ENCODE data around the gene AMBP. TPM values are rescaled to one million over a fixed set of nuclear protein-coding genes. Genes with fewer than 3 reads are reported as not detected.

AMBP gene
- total RNA-seq, 2 experiments from 2014 or later: not detected

- Mint-ChIP-seq H3K4me1 (ENCODE audit: low read depth) (no peaks in the 10 kb centered on the region), H3K27me3 (no peaks in the 10 kb centered on the region), H3K4me3 (no peak overlapping the region), H3K27ac (no peak overlapping the region), H3K36me3 (peaks cover 6% of the 10 kb centered on the region), H3K9me3 (peaks cover 21% of the 10 kb centered on the region)
- DNase-seq: no peak
- POLR2A ChIA-PET: no interaction called here
- CTCF ChIA-PET: interaction anchor here (1.0 kb wide), 1 partner anchor 54 kb away, joined by 3 read pairs; no protein-coding TSS in a partner anchor
- intact Hi-C loops (cut with micrococcal nuclease): no loop called here
Observed at GRCh38 chr9:114027863-114028465, 50.1 kb downstream of the AMBP start.

GRCh38 chr9:114027159-114027862 is 50.8 kb downstream of the AMBP start:
- no peak overlapping the region for H3K4me3 Mint-ChIP-seq
- intact Hi-C loops (cut with micrococcal nuclease): no loop called here
- H3K4me1 Mint-ChIP-seq (ENCODE audit: low read depth): no peaks in the 10 kb centered on the region
- CTCF ChIA-PET: no interaction called here
- no peak for DNase-seq
- POLR2A ChIA-PET: no interaction called here
- H3K27ac Mint-ChIP-seq: no peak overlapping the region
- peaks cover 10% of the 10 kb centered on the region for H3K36me3 Mint-ChIP-seq
- no peaks in the 10 kb centered on the region for H3K27me3 Mint-ChIP-seq
- H3K9me3 Mint-ChIP-seq: peaks cover 28% of the 10 kb centered on the region

- no peak for DNase-seq
- intact Hi-C loops (cut with micrococcal nuclease): no loop called here
- H3K4me3 Mint-ChIP-seq: no peak overlapping the region
- H3K4me1 Mint-ChIP-seq (ENCODE audit: low read depth): no peaks in the 10 kb centered on the region
- CTCF ChIA-PET: no interaction called here
- H3K27ac Mint-ChIP-seq: no peak overlapping the region
- peaks cover 10% of the 10 kb centered on the region for H3K36me3 Mint-ChIP-seq
- POLR2A ChIA-PET: no interaction called here
- no peaks in the 10 kb centered on the region for H3K27me3 Mint-ChIP-seq
- peaks cover 30% of the 10 kb centered on the region for H3K9me3 Mint-ChIP-seq
Observed at GRCh38 chr9:114026335-114026734, 51.8 kb downstream of the AMBP start.

GRCh38 chr9:114025760-114026159 is 52.3 kb downstream of the AMBP start:
- Mint-ChIP-seq H3K27ac (no peak overlapping the region), H3K9me3 (peaks cover 30% of the 10 kb centered on the region), H3K36me3 (peaks cover 10% of the 10 kb centered on the region), H3K4me3 (no peak overlapping the region), H3K27me3 (no peaks in the 10 kb centered on the region), H3K4me1 (ENCODE audit: low read depth) (no peaks in the 10 kb centered on the region)
- intact Hi-C loops (cut with micrococcal nuclease): no loop called here
- no peak for DNase-seq
- ChIA-PET CTCF (no interaction called here), POLR2A (no interaction called here)

- Mint-ChIP-seq H3K36me3 (peaks cover 10% of the 10 kb centered on the region), H3K27ac (no peak overlapping the region), H3K27me3 (no peaks in the 10 kb centered on the region), H3K4me3 (no peak overlapping the region), H3K4me1 (ENCODE audit: low read depth) (no peaks in the 10 kb centered on the region), H3K9me3 (peaks cover 30% of the 10 kb centered on the region)
- no peak for DNase-seq
- ChIA-PET POLR2A (no interaction called here), CTCF (no interaction called here)
- intact Hi-C loops (cut with micrococcal nuclease): no loop called here
Observed at GRCh38 chr9:114025196-114025753, 52.8 kb downstream of the AMBP start.

- no peak for DNase-seq
- H3K27ac Mint-ChIP-seq: no peak overlapping the region
- CTCF ChIA-PET: interaction anchor here (1.7 kb wide), 1 partner anchor 58 kb away, joined by 4 read pairs; no protein-coding TSS in a partner anchor
- H3K4me3 Mint-ChIP-seq: no peak overlapping the region
- H3K9me3 Mint-ChIP-seq: peaks cover 30% of the 10 kb centered on the region
- H3K36me3 Mint-ChIP-seq: peaks cover 10% of the 10 kb centered on the region
- POLR2A ChIA-PET: no interaction called here
- intact Hi-C loops (cut with micrococcal nuclease): no loop called here
- no peaks in the 10 kb centered on the region for H3K4me1 Mint-ChIP-seq (ENCODE audit: low read depth)
- no peaks in the 10 kb centered on the region for H3K27me3 Mint-ChIP-seq
Observed at GRCh38 chr9:114023961-114024360, 54.1 kb downstream of the AMBP start.

- Mint-ChIP-seq H3K27me3 (no peaks in the 10 kb centered on the region), H3K4me1 (ENCODE audit: low read depth) (no peaks in the 10 kb centered on the region), H3K36me3 (peaks cover 10% of the 10 kb centered on the region), H3K27ac (no peak overlapping the region), H3K9me3 (peaks cover 30% of the 10 kb centered on the region), H3K4me3 (no peak overlapping the region)
- POLR2A ChIA-PET: no interaction called here
- CTCF ChIA-PET: no interaction called here
- no peak for DNase-seq
- intact Hi-C loops (cut with micrococcal nuclease): no loop called here
Observed at GRCh38 chr9:114021578-114021977, 56.5 kb downstream of the AMBP start.

- POLR2A ChIA-PET: no interaction called here
- intact Hi-C loops (cut with micrococcal nuclease): no loop called here
- Mint-ChIP-seq H3K9me3 (peaks cover 13% of the 10 kb centered on the region), H3K27me3 (no peaks in the 10 kb centered on the region), H3K4me3 (no peak overlapping the region), H3K4me1 (ENCODE audit: low read depth) (no peaks in the 10 kb centered on the region), H3K36me3 (peaks cover 4% of the 10 kb centered on the region), H3K27ac (no peak overlapping the region)
- CTCF ChIA-PET: interaction anchor here (0.6 kb wide), 1 partner anchor 130 kb away, joined by 3 read pairs; no protein-coding TSS in a partner anchor
- no peak for DNase-seq
Observed at GRCh38 chr9:114017741-114018715, 60.1 kb downstream of the AMBP start.

- peaks cover 3% of the 10 kb centered on the region for H3K9me3 Mint-ChIP-seq
- ChIA-PET POLR2A (no interaction called here), CTCF (no interaction called here)
- no peak overlapping the region for H3K27ac Mint-ChIP-seq
- H3K27me3 Mint-ChIP-seq: no peaks in the 10 kb centered on the region
- H3K4me1 Mint-ChIP-seq (ENCODE audit: low read depth): no peaks in the 10 kb centered on the region
- no peaks in the 10 kb centered on the region for H3K36me3 Mint-ChIP-seq
- intact Hi-C loops (cut with micrococcal nuclease): no loop called here
- no peak overlapping the region for H3K4me3 Mint-ChIP-seq
- no peak for DNase-seq
Observed at GRCh38 chr9:114016629-114017423, 61.3 kb downstream of the AMBP start.

GRCh38 chr9:114016101-114016500 is 62.0 kb downstream of the AMBP start:
- H3K27me3 Mint-ChIP-seq: no peaks in the 10 kb centered on the region
- CTCF ChIA-PET: no interaction called here
- no peak for DNase-seq
- peaks cover 3% of the 10 kb centered on the region for H3K9me3 Mint-ChIP-seq
- no peaks in the 10 kb centered on the region for H3K36me3 Mint-ChIP-seq
- no peaks in the 10 kb centered on the region for H3K4me1 Mint-ChIP-seq (ENCODE audit: low read depth)
- intact Hi-C loops (cut with micrococcal nuclease): no loop called here
- no peak overlapping the region for H3K27ac Mint-ChIP-seq
- no peak overlapping the region for H3K4me3 Mint-ChIP-seq
- POLR2A ChIA-PET: no interaction called here

- CTCF ChIA-PET: no interaction called here
- no peaks in the 10 kb centered on the region for H3K36me3 Mint-ChIP-seq
- no peaks in the 10 kb centered on the region for H3K4me1 Mint-ChIP-seq (ENCODE audit: low read depth)
- no peak overlapping the region for H3K4me3 Mint-ChIP-seq
- intact Hi-C loops (cut with micrococcal nuclease): no loop called here
- no peak overlapping the region for H3K27ac Mint-ChIP-seq
- peaks cover 3% of the 10 kb centered on the region for H3K9me3 Mint-ChIP-seq
- H3K27me3 Mint-ChIP-seq: no peaks in the 10 kb centered on the region
- POLR2A ChIA-PET: no interaction called here
- no peak for DNase-seq
Observed at GRCh38 chr9:114015607-114016006, 62.5 kb downstream of the AMBP start.

- no peaks in the 10 kb centered on the region for H3K4me1 Mint-ChIP-seq (ENCODE audit: low read depth)
- POLR2A ChIA-PET: no interaction called here
- no peaks in the 10 kb centered on the region for H3K27me3 Mint-ChIP-seq
- intact Hi-C loops (cut with micrococcal nuclease): no loop called here
- CTCF ChIA-PET: no interaction called here
- H3K9me3 Mint-ChIP-seq: peaks cover 3% of the 10 kb centered on the region
- DNase-seq: no peak
- H3K36me3 Mint-ChIP-seq: no peaks in the 10 kb centered on the region
- no peak overlapping the region for H3K4me3 Mint-ChIP-seq
- H3K27ac Mint-ChIP-seq: no peak overlapping the region
Observed at GRCh38 chr9:114014044-114014443, 64.1 kb downstream of the AMBP start.
